DOHH2 (cell line): ENCODE results near the gene TBX20.

Source experiments
- H3F3A ChIP-seq: fragments of 200-600 bp; sonication (generic), shearing (Covaris generic); 2 replicates; pipeline ENCODE4 v1.6.0; 2016; ENCODE audit warnings: antibody characterized with exemption, mild to moderate bottlenecking; ENCODE audit not compliant: control insufficient read depth, insufficient read depth
- H3K27ac ChIP-seq: fragments of 200-600 bp; sonication (generic); 2 replicates; pipeline ENCODE4 v1.5.1; 2014; ENCODE audit warnings: low read depth, mild to moderate bottlenecking, low read length, moderate library complexity
- H3K27me3 ChIP-seq: fragments of 200-600 bp; sonication (generic); 2 replicates; pipeline ENCODE4 v1.6.1; 2014; ENCODE audit warnings: mild to moderate bottlenecking, low read length, mixed read lengths; ENCODE audit not compliant: control insufficient read depth
- H3K36me3 ChIP-seq: fragments of 200-600 bp; sonication (generic); 2 replicates; pipeline ENCODE4 v1.6.1; 2014; ENCODE audit warnings: mild to moderate bottlenecking, low read length, moderate library complexity, mixed read lengths; ENCODE audit not compliant: control insufficient read depth
- H3K4me1 ChIP-seq: fragments of 200-600 bp; sonication (generic); 2 replicates; pipeline ENCODE4 v1.6.1; 2014; ENCODE audit warnings: mild to moderate bottlenecking, low read length, mixed read lengths; ENCODE audit not compliant: control insufficient read depth
- H3K4me2 ChIP-seq: fragments of 200-600 bp; sonication (generic); 2 replicates; pipeline ENCODE4 v1.6.0; 2014; ENCODE audit warnings: mild to moderate bottlenecking, low read length, moderate library complexity
- H3K4me3 ChIP-seq: fragments of 200-600 bp; sonication (generic); 2 replicates; pipeline ENCODE4 v1.5.1; 2014; ENCODE audit warnings: mild to moderate bottlenecking, low read length, mixed read lengths
- H3K79me2 ChIP-seq: fragments of 200-600 bp; sonication (generic); 2 replicates; pipeline ENCODE4 v1.6.1; 2014; ENCODE audit warnings: mild to moderate bottlenecking, low read length, mixed read lengths; ENCODE audit not compliant: control insufficient read depth
- H3K9me2 ChIP-seq: fragments of 200-600 bp; sonication (generic); replicated peaks from 2 replicates; pipeline ENCODE4 v1.6.1; 2014; ENCODE audit warnings: mild to moderate bottlenecking, low read length, mixed read lengths; ENCODE audit not compliant: control insufficient read depth
- H3K9me3 ChIP-seq: fragments of 200-600 bp; sonication (generic); 2 replicates; pipeline ENCODE4 v1.6.1; 2014; ENCODE audit warnings: antibody characterized with exemption, low read length, mixed read lengths; ENCODE audit not compliant: control insufficient read depth, insufficient read depth
- H4K20me1 ChIP-seq: fragments of 200-600 bp; sonication (generic); 2 replicates; pipeline ENCODE4 v1.6.0; 2014; ENCODE audit warnings: low read depth, mild to moderate bottlenecking, antibody characterized with exemption, low read length, moderate library complexity; ENCODE audit not compliant: control insufficient read depth, insufficient read depth
- EZH2phosphoT487 ChIP-seq: fragments of 200-600 bp; sonication (generic); IDR thresholded peaks from 2 replicates; pipeline ENCODE4 v1.6.1; 2017; ENCODE audit warnings: borderline replicate concordance, mild to moderate bottlenecking, antibody characterized with exemption, low read length, moderate library complexity, mixed read lengths
- TF ChIP-seq, protein P1 (sequence below): fragments of 200-600 bp; sonication (generic); IDR thresholded peaks from one replicate; pipeline ENCODE4 v1.5.1; 2014; ENCODE audit warnings: antibody characterized with exemption, mild to moderate bottlenecking, low read depth, low read length; ENCODE audit not compliant: poor library complexity, severe bottlenecking

Gene TBX20, protein sequence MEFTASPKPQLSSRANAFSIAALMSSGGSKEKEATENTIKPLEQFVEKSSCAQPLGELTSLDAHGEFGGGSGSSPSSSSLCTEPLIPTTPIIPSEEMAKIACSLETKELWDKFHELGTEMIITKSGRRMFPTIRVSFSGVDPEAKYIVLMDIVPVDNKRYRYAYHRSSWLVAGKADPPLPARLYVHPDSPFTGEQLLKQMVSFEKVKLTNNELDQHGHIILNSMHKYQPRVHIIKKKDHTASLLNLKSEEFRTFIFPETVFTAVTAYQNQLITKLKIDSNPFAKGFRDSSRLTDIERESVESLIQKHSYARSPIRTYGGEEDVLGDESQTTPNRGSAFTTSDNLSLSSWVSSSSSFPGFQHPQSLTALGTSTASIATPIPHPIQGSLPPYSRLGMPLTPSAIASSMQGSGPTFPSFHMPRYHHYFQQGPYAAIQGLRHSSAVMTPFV

DNA sequence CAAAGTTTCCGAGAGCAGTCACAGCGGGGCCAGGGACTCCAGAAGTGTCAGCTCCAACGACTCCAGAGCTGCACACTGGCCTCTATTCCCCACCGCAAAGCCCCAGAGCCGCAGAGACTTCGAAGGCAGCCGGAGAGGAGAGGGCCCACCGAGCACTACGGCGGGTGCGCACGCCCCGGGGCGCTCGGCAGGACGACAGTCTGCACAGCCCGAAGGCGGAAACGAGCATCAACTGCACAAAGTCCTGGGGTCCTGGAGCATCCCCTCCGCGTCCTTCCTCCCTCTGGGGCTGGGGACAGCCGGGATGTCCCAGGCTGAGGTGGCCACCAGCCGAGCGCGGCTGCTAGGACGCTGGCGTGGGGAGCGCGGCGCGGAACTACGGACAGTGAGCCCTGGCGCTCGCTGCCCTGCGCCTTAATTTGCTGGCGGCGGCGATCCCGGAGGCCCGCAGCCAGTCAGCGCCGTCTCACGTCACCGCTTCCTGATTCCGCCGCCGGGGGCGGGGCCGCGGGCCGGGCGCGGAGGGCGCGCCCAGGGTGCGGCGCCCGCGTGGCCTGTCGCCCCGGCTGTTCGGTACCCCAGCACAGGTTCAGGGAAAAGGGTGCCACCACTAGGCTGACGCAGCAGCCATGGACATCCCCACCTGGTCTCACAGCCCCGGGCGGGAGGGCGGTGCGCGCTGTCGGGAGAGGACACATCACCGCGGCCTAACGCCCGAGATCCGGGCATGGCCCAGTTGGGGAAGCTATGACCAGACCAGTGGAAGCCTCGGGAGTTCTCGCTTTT, at the start of gene TBX20:
TBX20 (minus strand) TSS at position 391 of the 786 bp plus-strand sequence. CDS start 480 bp downstream, outside the sequence.
- TF ChIP-seq, protein P1, sequence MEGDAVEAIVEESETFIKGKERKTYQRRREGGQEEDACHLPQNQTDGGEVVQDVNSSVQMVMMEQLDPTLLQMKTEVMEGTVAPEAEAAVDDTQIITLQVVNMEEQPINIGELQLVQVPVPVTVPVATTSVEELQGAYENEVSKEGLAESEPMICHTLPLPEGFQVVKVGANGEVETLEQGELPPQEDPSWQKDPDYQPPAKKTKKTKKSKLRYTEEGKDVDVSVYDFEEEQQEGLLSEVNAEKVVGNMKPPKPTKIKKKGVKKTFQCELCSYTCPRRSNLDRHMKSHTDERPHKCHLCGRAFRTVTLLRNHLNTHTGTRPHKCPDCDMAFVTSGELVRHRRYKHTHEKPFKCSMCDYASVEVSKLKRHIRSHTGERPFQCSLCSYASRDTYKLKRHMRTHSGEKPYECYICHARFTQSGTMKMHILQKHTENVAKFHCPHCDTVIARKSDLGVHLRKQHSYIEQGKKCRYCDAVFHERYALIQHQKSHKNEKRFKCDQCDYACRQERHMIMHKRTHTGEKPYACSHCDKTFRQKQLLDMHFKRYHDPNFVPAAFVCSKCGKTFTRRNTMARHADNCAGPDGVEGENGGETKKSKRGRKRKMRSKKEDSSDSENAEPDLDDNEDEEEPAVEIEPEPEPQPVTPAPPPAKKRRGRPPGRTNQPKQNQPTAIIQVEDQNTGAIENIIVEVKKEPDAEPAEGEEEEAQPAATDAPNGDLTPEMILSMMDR = no peak
- no peak for TF ChIP-seq EZH2phosphoT487
- Histone ChIP-seq H3K36me3 (no peaks in the 10 kb centered on the region), H3F3A (no peaks in the 10 kb centered on the region), H3K4me1 (no peaks in the 10 kb centered on the region; the same call in 1 of the 2 replicates), H3K9me3 (no peaks in the 10 kb centered on the region), H3K27ac (no peak within 1 kb of the TSS), H3K27me3 (peaks cover 55% of the 10 kb centered on the region), H3K4me3 (no peak within 1 kb of the TSS), H4K20me1 (no peaks in the 10 kb centered on the region), H3K9me2 (no peaks in the 10 kb centered on the region), H3K4me2 (no peak within 1 kb of the TSS), H3K79me2 (no peaks in the 10 kb centered on the region)

DNA sequence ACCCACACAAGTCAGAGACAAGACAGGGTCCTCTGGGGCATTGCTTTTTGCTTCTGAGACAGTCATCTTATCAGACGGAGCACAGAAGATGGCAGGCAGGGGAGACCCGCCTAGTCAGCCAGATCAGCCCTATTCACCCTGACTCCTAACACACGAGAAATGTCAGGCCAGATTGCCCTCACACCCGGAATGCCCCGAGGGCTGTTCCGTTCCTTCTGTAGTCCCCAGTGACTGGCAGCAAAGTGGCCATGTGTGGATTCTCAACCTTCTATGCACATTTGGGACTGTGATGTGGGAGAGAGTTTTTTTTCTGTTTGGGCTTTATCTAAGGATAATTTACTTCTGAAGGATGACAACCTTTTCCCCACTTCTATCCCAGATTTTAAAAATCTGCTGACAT, 35.5 kb upstream of the TBX20 start:
- H3K4me1 ChIP-seq = no peaks in the 10 kb centered on the region
- H3K9me2 ChIP-seq = no peaks in the 10 kb centered on the region
- H3K36me3 ChIP-seq = no peaks in the 10 kb centered on the region
- no peak overlapping the region for H3K27ac ChIP-seq
- TF ChIP-seq, protein P1 = no peak
- TF ChIP-seq EZH2phosphoT487 = no peak
- peaks cover 14% of the 10 kb centered on the region for H3K27me3 ChIP-seq
- peaks cover 3% of the 10 kb centered on the region; the same call in 1 of the 2 replicates for H3K9me3 ChIP-seq
- H3K4me3 ChIP-seq = no peak overlapping the region
- no peaks in the 10 kb centered on the region for H3F3A ChIP-seq
- no peaks in the 10 kb centered on the region for H4K20me1 ChIP-seq
- H3K79me2 ChIP-seq = no peaks in the 10 kb centered on the region
- H3K4me2 ChIP-seq = no peak overlapping the region

DNA sequence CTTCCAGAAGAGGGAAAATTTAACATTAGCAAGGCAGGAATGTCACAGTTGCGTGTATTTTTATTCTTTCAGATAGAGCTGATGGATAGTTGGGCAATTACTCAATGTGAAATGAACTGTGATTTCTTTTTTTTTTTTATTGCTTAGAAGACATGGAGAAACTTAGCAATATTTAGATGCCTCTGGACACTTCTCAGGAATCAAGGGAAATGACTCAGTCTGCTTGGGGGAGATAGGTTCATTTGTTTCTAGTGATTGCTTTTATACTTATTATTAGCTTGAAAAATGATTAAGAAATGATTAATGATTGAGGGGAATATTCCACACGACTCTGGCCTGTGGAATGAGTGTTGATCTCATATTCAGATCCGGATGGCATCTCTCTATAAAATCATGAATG, 33.1 kb upstream of the TBX20 start:
- Histone ChIP-seq H3K79me2 (no peaks in the 10 kb centered on the region), H3K27me3 (peaks cover 14% of the 10 kb centered on the region), H3K4me3 (no peak overlapping the region), H4K20me1 (no peaks in the 10 kb centered on the region), H3K36me3 (no peaks in the 10 kb centered on the region), H3K27ac (no peak overlapping the region), H3K9me2 (no peaks in the 10 kb centered on the region), H3K4me1 (no peaks in the 10 kb centered on the region), H3F3A (no peaks in the 10 kb centered on the region), H3K4me2 (no peak overlapping the region), H3K9me3 (no peaks in the 10 kb centered on the region)
- no peak for TF ChIP-seq EZH2phosphoT487
- TF ChIP-seq, protein P1 = no peak
